GM19467 (cell line): ENCODE measurements around the gene CRABP2.

ENCODE experiments used
- ATAC-seq: cut with Tn5 transposase; IDR thresholded peaks from one replicate; pipeline ENCODE4 v1.9.1; 2021; ENCODE audit warnings: mild to moderate bottlenecking, moderate library complexity; ENCODE audit not compliant: unreplicated experiment

Gene CRABP2

GRCh38 chr1:156709757-156710489 lies 4.5 kb upstream of the CRABP2 start:
- no peak for ATAC-seq

- ATAC-seq: no peak
These were observed 3.6 kb upstream of the CRABP2 start for GRCh38 chr1:156709031-156709430.

GRCh38 chr1:156708218-156708661 lies 2.9 kb upstream of the CRABP2 start:
- ATAC-seq: no peak

GRCh38 chr1:156707417-156708217 lies 2.2 kb upstream of the CRABP2 start:
- ATAC-seq: no peak

- no peak for ATAC-seq
These were observed 1.5 kb upstream of the CRABP2 start for GRCh38 chr1:156706657-156707416.

GRCh38 chr1:156705918-156706656 lies 704 bp upstream of the CRABP2 start:
- ATAC-seq: no peak

- no peak for ATAC-seq
These were observed 458 bp downstream of the CRABP2 start for GRCh38 chr1:156704930-156705320.

- ATAC-seq: no peak
These were observed 1.1 kb downstream of the CRABP2 start for GRCh38 chr1:156704166-156704711.

GRCh38 chr1:156703741-156704140 lies 1.6 kb downstream of the CRABP2 start:
- ATAC-seq: no peak

GRCh38 chr1:156703336-156703735 lies 2.0 kb downstream of the CRABP2 start:
- ATAC-seq: no peak

GRCh38 chr1:156700736-156701531 lies 4.4 kb downstream of the CRABP2 start:
- ATAC-seq: no peak

GRCh38 chr1:156698995-156699394 lies 6.4 kb downstream of the CRABP2 start:
- no peak for ATAC-seq

GRCh38 chr1:156697481-156697880 lies 7.9 kb downstream of the CRABP2 start:
- no peak for ATAC-seq

- ATAC-seq: no peak
These were observed 8.6 kb downstream of the CRABP2 start for GRCh38 chr1:156696755-156697154.

GRCh38 chr1:156694690-156694962 lies 10.8 kb downstream of the CRABP2 start:
- no peak for ATAC-seq

GRCh38 chr1:156693848-156694689 lies 11.3 kb downstream of the CRABP2 start:
- ATAC-seq: no peak

- no peak for ATAC-seq
These were observed 12.2 kb downstream of the CRABP2 start for GRCh38 chr1:156692925-156693847.

GRCh38 chr1:156692441-156692924 lies 12.9 kb downstream of the CRABP2 start:
- ATAC-seq: no peak
